GM19238 (cell line): Measurements from ENCODE around the gene CRYGC.
"Not testable (repeated sequence)": the region's sequence is repeated elsewhere in the genome, so short reads cannot be mapped to it uniquely, and the experiment has no call there.

Experiments used
- DNase-seq: peaks from one replicate; pipeline ENCODE4 v3.0.0; 2011; ENCODE audit warnings: low spot score; ENCODE audit not compliant: insufficient read length

CRYGC gene

DNA sequence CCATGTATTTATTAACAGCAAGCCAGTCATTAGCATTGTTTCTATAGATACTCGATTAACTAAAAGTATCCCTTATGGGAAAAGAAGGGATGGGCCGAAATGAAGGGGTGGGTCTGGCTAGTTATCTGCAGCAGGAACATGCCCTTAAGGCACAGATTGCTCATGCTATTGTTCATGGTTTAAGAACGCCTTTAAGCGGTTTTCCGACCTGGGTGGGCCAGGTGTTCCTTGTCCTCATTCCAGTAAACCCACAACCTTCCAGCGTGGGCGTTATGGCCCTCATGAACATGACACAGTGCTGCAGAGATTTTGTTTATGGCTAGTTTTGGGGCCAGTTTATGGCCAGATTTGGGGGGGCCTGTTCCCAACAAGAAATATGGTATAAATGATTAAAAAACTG, 8.7 kb upstream of the CRYGC start:
- DNase-seq: not testable (repeated sequence)

DNA sequence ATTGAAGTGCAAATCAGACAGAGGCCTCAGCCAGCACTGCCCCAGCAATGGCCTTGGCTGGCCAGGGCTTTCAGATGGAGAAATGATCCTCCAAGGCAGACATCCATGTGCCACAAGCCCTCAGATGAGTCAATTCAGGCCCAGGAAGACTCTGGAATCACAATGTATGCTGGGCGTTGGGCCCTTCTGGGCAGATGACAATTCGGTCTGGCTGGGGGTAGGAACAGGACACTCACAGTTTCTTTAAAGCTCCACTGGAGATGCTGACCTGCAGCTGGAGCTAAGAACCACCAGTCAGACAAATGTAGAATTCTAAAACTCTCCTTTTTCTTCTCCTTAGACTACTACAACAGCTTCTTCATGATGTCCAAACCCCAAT, 7.1 kb upstream of the CRYGC start:
- no peak for DNase-seq

DNA sequence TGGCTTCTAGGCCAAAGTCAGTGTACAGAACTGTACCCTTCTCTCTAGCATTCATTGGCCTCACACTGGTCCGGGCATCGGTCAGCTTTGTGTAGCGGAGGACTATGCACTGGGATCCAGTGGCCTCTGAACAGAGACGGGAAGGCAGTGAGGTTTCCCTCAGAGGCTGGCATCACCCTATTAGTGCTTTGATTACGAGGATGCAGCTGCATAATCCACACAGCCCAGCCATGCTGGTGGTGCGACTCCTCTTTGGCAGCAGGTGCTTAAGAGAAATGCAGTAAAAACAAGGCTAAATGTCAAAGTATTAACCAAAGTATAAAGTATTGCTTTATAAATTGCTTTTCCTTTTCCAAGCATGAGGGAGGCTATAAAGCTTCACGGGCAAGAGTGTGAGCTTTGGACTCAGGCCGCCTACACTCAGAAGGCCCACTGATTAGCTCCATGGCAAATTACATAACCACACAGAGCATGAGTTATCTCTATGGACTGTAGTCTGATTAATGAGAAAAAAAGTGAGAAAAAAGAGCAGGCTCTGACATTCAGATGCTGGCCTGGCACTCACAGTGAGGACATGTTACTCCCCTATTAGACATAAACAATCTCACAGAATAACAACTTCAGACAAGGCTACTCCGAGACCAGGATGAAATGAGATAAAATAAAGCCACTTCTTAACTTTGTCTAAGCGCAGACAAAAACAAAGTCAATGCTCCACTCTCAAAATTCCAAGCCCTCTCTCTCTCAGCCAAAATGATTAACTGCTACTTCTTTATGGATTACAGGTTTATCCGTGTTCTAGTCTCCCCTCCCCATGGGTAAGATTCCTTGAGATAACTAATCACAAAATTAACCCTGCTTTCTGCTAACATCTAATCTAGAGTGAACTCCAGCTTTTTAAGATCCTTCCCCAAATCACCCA, 6.4 kb upstream of the CRYGC start:
- DNase-seq: no peak

DNA sequence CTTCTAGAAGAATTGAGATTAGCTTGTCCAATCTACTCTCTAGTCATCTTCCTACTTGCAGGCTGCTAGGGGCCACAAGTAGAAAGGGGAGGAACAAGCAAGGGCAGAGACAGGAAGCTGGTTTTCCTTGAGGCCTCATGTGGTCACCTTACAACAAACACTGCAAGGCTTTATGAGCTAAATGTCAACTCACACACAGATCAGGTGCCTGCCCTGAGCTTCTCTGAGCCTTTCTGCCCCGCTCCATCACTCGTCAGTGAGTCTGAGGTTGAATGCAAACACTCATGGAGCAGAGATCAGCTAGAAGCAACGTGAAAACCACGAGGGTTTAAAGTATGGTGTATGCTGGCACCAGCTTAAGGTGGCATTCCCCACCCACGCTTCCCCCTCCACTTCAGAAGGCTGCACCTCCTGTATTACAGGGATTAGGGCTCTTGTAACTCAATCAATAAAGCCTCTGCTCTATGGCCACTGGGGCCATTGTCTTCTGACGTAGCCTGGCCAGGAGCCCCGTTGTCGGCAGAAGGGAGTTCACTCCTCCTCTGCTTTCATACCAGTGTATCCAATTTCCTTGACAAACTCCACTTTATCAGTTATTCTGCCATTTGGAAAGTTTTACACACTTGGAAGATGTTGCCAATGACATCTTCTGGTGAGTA, 5.4 kb upstream of the CRYGC start:
- no peak for DNase-seq

DNA sequence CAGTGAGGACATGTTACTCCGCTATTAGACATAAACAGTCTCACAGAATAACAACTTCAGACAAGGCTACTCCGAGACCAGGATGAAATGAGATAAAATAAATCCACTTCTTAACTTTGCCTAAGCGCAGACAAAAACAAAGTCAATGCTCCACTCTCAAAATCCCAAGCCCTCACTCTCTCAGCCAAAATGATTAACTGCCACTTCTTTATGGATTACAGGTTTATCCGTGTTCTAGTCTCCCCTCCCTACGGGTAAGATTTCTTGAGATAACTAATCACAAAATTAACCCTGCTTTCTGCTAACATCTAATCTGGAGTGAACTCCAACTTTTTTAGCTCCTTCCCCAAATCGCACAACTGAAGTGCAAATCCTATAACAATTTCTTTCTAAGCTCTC, 1.1 kb upstream of the CRYGC start:
- DNase-seq: no peak

DNA sequence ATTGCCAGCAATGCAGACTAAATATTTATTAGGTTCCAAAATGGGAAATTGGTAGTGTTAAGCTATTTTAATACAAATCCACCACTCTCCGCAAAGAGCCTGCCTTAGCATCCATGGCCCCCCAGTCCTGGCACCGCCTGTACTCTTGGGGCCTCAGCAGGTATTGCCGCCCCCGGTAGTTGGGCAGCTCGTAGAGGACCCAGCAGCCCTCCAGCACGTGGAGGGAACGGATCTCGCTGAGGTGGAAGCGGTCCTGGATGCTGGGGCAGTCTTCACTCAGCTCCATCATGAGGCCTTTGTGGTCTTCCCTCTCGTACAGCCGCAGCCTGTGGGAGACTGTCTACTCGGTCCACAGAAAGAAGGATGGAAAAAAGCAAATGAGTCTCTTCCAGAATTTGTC, 1.5 kb downstream of the CRYGC start:
- no peak for DNase-seq

DNA sequence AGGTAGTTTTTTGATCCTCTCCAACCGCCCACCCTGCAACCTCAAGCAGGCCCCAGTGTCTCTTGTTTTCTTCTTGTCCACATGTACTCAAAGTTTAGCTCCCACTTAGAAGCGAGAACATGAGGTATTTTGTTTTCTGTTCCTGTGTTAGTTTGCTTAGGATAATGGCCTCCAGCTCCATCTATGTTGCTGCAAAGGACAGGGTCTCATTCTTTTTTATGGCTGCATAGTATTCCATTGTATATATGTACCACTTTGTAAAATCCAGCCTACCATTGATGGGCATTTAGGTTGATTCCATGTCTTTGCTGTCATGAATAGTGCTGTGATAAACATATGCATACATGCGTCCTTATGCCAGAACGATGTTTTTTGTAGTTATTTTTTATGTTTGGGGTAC, 2.5 kb downstream of the CRYGC start:
- DNase-seq: no peak

DNA sequence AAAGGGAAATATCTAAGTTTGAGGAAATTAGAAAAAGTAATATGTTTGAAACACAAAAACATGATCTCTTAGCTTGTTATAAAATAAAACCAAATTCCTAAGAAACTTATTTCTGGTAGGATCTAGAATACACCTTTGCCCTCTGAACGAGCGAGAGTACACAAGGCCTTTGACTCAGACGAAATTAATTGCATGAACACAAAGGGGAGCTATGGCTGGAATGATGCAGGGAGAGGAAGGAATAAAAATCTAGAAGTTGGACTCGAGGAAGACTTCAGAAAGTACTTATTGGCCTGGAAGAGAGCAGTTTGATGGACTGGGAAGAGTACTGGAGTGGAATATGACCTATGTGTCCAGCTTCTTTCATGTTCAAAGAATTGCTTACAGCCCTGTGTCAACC, 4.4 kb downstream of the CRYGC start:
- DNase-seq: no peak

DNA sequence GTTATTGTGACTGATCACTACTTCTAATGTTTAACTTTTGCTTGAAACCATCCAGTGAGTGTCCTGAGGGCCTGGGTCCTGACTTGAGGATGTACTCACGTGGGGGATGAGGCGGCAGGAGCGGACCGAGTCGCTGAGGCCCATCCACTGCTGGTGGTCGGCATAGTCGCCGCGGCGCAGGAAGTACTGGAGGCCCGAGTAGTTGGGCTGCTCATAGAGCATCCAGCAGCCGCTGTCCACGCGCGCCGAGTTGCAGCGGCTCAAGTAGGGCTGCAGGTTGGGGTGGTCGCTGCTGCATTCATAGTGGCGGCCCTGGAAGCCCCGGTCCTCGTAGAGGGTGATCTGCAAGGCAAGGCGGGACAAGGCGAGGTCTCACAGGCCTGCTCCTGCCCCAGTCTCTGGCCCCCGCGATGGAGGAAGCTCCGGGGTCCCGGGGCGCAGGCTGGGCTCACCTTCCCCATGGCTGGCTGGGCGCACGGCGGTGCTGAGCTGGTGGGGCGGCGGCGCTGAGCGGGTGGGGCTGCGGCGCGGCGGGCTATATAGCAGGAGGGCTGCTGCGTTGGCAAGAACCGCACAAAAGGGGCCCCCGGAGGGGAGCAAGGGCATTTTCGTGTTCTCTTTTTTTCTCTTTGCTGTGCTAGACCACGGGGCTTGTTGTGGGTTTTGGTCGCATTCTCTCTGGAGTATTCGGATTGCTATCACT, 5.5 kb downstream of the CRYGC start, which contains the start of gene CRYGD:
TSS of gene CRYGD (minus strand) at position 512 of the 703 bp plus-strand sequence. CDS start at position 461, 51 bp downstream.
- not testable (repeated sequence) for DNase-seq

DNA sequence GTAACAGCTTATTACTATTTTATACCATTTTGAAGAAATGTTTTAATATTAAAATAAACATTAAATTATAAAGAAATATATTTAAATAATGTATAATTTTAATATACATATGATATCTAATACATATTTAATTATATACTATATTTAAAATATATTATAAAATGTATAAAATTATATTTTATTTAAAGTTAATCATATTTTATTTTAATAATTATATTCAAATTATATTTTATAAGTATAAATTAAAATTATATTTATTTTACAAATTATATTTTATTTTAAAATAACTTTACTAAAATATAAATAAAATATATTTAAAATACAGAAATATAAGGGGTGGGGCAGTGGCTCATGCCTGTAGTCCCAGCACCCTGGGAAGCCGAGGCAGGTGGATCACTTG, 7.4 kb downstream of the CRYGC start:
- no peak for DNase-seq

DNA sequence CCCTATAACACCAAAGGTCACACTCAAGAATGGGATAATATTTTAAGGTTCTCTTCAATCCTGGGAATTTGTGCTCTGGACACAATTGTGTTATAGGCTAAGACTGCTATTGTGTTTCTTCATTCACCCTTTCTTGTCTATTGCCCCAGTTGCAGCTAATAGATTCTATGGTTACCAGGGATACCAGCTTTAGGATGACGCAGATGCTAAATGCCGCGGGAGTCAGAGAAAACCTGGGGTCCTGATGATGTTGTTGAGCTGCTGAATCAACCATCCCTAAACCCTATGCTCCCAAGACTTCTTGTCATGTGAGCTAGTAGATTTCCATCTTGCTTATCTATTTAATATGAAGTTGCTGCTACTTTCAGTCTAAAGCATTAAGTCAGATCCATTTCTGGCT, 10.7 kb downstream of the CRYGC start:
- no peak for DNase-seq

DNA sequence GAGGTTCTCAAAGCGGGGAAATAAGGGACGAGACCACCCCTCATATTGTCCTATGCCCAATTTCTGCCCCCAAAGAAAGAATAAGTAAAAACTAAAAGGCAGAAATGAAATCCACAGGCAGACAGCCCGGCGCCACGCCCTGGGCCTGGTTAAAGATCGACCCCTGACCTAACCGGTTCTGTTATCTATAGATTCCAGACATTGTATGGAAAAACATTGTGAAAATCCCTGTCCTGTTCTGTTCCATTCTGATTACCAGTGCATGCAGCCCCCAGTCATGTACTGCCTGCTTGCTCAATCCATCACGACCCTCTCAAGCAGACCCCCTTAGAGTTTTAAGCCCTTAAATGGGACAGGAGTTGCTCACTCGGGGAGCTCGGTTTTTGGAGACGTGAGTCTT, 12.2 kb downstream of the CRYGC start:
- DNase-seq: not testable (repeated sequence)

DNA sequence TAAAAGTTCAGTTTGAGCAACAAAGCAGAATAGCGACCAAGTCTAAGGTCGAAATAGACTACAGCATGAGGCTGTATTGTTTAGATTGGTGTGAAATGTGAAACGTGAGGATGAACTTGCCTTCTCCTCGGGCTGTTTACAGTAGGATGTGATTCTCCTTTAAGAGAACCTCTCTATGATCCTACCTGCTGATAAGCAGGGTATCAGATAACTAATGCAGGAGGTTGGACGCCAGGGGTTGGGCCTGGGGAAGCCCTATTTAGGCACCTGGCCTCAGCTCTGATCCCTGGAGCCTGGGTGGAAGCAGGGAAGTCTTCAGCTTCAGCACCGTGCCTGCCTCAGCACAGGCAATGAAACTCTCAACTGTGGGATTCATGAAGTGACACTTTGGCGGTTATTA, 16.7 kb downstream of the CRYGC start:
- no peak for DNase-seq

DNA sequence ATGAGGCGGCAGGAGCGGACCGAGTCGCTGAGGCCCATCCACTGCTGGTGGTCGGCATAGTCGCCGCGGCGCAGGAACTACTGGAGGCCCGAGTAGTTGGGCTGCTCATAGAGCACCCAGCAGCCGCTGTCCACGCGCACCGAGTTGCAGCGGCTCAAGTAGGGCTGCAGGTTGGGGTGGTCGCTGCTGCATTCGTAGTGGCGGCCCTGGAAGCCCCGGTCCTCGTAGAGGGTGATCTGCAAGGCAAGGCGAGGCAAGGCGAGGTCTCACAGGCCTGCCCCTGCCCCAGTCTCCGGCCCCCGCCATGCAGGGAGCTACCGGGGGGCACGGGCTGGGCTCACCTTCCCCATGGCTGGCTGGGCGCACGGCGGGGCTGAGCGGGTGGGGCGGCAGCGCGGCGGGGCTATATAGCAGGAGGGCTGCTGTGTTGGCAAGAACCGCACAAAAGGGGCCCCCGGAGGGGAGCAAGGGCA, 17.3 kb downstream of the CRYGC start:
- DNase-seq: not testable (repeated sequence)

DNA sequence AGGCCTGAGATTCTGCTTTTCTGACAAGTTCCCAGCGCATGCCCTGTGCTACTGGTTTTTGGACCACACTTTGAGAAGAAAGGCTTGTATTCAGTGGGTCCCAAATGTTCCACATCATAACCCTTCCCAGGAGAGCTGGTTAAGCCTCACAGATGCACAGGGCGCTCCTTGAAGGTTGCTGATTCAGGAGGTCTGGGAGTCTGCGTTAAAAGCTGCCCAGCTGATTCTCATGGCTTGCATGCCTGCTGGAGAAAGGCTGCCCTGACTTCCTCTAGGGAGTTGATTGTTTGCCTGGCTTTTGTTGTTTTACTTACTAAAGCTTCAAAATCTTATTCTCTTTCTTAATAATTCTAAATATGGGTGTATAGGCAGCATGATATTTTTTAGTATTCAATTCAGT, 26.0 kb downstream of the CRYGC start:
- DNase-seq: no peak

DNA sequence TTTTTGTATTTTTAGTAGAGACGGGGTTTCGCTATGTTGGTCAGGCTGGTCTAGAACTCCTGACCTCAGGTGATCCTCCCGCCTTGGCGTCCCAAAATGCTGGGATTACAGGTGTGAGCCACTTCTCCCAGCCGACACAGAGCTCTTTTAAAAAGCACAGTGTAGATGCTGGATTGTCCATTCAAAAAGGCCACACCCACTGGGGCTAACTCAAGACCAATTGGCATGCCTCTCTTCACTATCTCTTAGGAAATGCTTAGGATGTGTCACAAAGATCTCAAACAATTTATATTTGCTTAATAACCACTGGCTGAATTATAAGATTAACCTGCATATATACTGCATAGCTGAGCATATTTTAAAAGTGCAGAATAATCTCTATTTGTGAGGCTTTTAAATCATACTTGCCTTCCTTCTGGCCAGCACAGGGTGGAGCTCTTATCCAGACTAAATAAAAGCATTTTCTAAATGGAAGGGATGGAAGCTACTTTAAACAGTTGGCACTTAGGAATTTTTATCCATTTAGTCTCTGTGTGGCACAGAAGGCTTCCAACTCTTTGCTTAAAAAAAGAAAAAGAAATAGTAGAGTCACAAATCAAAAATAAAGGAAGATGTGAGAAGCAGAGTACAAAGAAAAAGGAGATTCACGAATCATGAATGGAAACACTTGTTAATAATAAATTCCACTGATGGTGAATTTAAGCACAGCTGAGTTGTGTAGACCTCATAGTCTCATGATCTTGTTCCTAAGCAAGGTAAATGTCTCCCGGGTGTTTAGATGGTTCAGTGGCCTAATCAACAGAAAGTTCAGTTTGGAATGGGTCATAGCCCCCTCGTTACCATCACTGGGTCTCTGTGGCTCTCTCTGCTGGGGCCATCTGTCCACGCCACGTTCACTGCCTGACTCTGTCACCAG, 27.7 kb downstream of the CRYGC start:
- no peak for DNase-seq

DNA sequence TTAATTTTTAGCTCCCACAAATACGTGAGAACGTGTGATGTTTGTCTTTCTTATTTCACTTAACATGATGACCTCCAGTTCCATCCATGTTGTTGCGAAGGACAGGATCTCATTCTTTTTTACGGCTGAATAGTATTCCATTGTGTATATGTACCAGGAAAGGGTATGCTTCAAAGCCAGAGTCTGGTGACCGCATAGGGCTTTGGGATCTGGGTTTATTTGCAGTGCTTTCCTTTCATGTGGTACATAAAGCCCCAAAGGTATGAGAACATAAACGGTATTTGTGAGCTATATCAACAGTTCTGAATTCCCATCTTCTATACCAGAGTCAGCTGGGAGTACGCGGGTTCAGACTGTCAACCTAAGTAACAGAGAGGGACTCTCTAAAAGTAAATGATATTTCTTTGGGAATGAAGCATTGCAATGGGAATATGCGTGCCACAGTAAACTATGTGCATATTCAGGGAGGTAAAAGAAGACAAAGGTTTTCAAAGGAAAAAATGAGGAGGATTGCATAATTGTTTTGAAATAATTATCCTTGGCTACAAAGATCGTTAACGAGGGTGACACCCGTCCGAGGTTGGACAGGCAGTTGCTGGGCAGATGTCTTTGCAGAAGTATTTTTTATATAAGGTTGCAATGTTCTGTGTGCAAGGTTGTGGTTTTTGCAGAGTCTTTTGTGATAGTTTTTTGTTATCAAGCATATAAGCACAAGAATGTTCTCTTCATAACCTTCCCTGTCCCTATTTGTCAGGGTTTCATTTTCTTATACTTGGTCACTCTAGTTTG, 29.8 kb downstream of the CRYGC start:
- no peak for DNase-seq

DNA sequence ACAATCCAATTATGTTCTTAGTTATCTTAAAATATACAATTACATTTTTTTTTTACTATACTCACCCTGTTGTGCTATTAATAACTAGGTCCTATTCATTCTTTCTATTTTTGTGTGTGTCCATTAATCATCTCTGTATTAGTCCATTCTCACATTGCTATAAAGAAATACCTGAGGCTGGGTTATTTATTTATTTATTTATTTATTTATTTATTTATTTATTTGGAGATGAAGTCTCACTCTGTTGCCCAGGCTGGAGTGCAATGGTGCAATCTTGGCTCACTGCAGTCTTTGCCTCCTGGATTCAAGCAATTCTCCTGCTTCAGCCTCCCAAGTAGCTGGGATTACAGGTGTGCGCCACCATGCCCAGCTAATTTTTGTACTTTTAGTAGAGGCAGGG, 30.9 kb downstream of the CRYGC start:
- not testable (repeated sequence) for DNase-seq

DNA sequence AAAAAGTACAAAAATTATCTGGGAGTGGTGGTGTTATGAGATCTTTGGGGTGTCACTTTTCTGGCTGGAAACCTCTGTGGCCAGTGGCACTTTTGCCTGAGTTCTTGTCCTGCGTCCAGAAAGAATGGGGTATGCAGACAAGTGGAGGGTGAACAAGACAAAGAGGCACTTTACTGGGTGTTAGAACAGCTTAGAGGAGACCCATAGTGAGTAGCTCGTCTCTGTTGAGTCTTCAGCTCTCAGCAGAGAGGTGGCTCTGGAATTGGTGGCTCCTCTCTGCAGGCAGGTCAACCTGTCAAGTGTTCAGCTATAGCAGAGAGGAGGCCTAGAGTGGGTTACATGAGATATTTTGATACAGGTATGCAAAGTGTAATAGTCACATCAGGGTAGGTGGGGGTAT, 31.4 kb downstream of the CRYGC start:
- no peak for DNase-seq

DNA sequence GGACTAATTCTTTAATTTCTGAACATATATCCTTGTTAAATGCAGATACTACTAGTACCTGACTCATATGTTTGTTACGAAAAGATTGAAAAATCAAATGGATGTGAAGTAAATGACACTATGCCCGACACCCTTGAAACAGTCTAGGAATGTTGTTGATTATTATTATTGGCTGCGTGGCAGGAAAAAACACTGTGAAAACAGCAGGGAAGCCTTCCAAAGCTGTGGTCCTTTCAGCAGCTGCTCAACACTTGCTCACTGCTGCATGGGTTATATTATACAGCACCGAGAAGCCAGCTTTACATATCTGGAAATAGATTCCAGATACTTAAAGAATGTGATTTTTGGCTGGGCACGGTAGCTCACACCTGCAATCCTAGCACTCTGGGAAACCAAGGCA, 31.8 kb downstream of the CRYGC start:
- DNase-seq: no peak
